Keratinocyte (primary cell): ENCODE results near the gene RNU5B-1. TPM values are rescaled to one million over a fixed set of nuclear protein-coding genes. Genes with fewer than 3 reads are reported as not detected.

Experiments
- DNase-seq: peaks from one replicate; pipeline ENCODE4 v3.0.0-alpha.2; 2011; ENCODE audit warnings: low read depth, missing footprints, low spot score
- FAIRE-seq: peaks from 2 replicates; lab custom pipeline; 2011; peaks lifted over from hg19 to GRCh38; lab: Jason Lieb, UNC
- H2AFZ ChIP-seq: 2 replicates; pipeline ENCODE4 v1.6.0; 2012; ENCODE audit warnings: low read length, control low read depth, inconsistent platforms; ENCODE audit not compliant: control insufficient read depth
- H3K27ac ChIP-seq: 2 replicates; pipeline ENCODE4 v1.5.1; 2011; ENCODE audit warnings: low read length; ENCODE audit not compliant: control insufficient read depth, insufficient read depth
- H3K27me3 ChIP-seq: 3 replicates; pipeline ENCODE4 v1.6.0; 2011; ENCODE audit warnings: low read length; ENCODE audit not compliant: control insufficient read depth, insufficient read depth; ENCODE audit errors: extremely low read depth
- H3K36me3 ChIP-seq, 2 experiments: 2 replicates in 1 of 2; 3 replicates in 1 of 2; pipeline ENCODE4 v1.5.1; 2011; ENCODE audit warnings: low read length in 2 of 2, mild to moderate bottlenecking in 1 of 2; ENCODE audit not compliant: control insufficient read depth in 2 of 2, insufficient read depth in 2 of 2; ENCODE audit errors: extremely low read depth in 1 of 2
- H3K4me1 ChIP-seq: 3 replicates; pipeline ENCODE4 v1.5.1; 2011; ENCODE audit warnings: low read length; ENCODE audit not compliant: control insufficient read depth, insufficient read depth; ENCODE audit errors: extremely low read depth
- H3K4me2 ChIP-seq: 3 replicates; pipeline ENCODE4 v1.6.0; 2011; ENCODE audit warnings: low read depth, low read length; ENCODE audit not compliant: control insufficient read depth, insufficient read depth; ENCODE audit errors: extremely low read depth
- H3K4me3 ChIP-seq, 3 experiments: fragments of 200-600 bp in 1 of 3; sonication (generic) in 1 of 3; 2 replicates in 2 of 3; 3 replicates in 1 of 3; pipeline ENCODE4 v1.5.1; 2011 to 2016; ENCODE audit warnings: low read length in 3 of 3, mild to moderate bottlenecking in 3 of 3, control low read depth in 2 of 3, inconsistent platforms in 1 of 3, low read depth in 1 of 3, mixed read lengths in 1 of 3, mixed run types in 1 of 3, moderate library complexity in 1 of 3; ENCODE audit not compliant: control insufficient read depth in 2 of 3, insufficient read depth in 2 of 3; ENCODE audit errors: extremely low read depth in 1 of 3
- H3K79me2 ChIP-seq: 2 replicates; pipeline ENCODE4 v1.6.0; 2012; ENCODE audit warnings: low read length; ENCODE audit not compliant: control insufficient read depth, insufficient read depth
- H3K9ac ChIP-seq: 3 replicates; pipeline ENCODE4 v1.6.0; 2011; ENCODE audit warnings: low read length; ENCODE audit not compliant: control insufficient read depth, insufficient read depth; ENCODE audit errors: extremely low read depth
- H3K9me1 ChIP-seq: 3 replicates; pipeline ENCODE4 v1.6.0; 2011; ENCODE audit warnings: low read length; ENCODE audit not compliant: control insufficient read depth, insufficient read depth; ENCODE audit errors: extremely low read depth
- H3K9me3 ChIP-seq: 2 replicates; pipeline ENCODE4 v1.5.1; 2012; ENCODE audit warnings: low read depth, low read length; ENCODE audit not compliant: control insufficient read depth
- H4K20me1 ChIP-seq: 3 replicates; pipeline ENCODE4 v1.6.0; 2011; ENCODE audit warnings: low read length; ENCODE audit not compliant: control insufficient read depth, insufficient read depth; ENCODE audit errors: extremely low read depth
- EZH2 ChIP-seq: IDR thresholded peaks from one replicate; pipeline ENCODE4 v1.6.1; 2012; ENCODE audit warnings: inconsistent platforms, mild to moderate bottlenecking, low read length, moderate library complexity
- dilution Hi-C: fragments of 300-500 bp; cut with MboI; formaldehyde crosslinking; loops from one replicate; pipeline ENCODE4 v1.7.0; 2020; ENCODE audit warnings: low sequenced_read_pairs; ENCODE audit not compliant: extremely low pct_ligation_motif_present
- polyA plus RNA-seq, 5 experiments: library from polyadenylated mRNA; depleted of rRNA in 3 of 5; stranded (reverse) in 3 of 5; stranded (forward) in 1 of 5; unstranded in 1 of 5; fragments of >200 nt; gene quantifications; 1 replicate in 1 of 5; 2 replicates in 3 of 5; 3 replicates in 1 of 5; pipeline versions ENCODE4 v1.2.1 to v1.2.3, GENCODE V29; 2011 to 2012; ENCODE audit warnings: missing spikeins in 2 of 5, low read depth in 1 of 5, low replicate concordance in 1 of 5
- TF ChIP-seq, protein P1 (sequence below), 3 experiments: IDR thresholded peaks in 1 of 3; conservative IDR thresholded peaks in 1 of 3; optimal IDR thresholded peaks in 1 of 3; 2 replicates in 2 of 3; 3 replicates in 1 of 3; pipeline versions ENCODE3 to v1.5.1; 2011; ENCODE audit warnings: low read length in 3 of 3, mild to moderate bottlenecking in 3 of 3, moderate library complexity in 2 of 3, control low read depth in 1 of 3, inconsistent platforms in 1 of 3; ENCODE audit not compliant: insufficient read depth in 2 of 3; ENCODE audit errors: extremely low read depth in 1 of 3

The RNU5B-1 gene
- polyA plus RNA-seq, 1 donor (not counting 4 experiments of a cell fraction or from before 2014, with no cell fraction given) = not detected

DNA sequence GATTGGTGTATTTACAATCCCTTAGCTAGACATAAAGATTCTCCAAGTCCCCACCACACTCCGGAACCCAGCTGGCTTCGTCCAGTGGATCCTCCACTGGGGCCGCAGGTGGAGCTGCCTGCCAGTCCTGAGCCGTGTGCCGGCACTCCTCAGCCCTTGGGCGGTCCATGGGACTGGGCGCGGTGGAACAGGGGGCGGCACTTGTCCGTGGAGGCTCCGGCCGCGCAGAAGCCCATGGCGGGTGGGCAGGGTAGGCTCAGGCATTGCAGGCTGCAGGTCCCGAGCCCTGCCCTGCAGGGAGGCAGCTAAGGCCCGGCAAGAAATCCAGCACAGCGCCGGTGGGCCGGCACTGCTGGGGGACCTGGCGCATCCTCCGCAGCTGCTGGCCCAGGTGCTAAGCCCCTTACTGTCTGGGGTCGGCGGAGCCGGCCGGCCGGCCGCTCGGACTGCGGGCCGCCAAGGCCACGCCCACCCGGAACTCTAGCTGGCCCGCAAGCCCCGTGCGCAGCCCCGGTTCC is 3.5 kb upstream of the RNU5B-1 start:
- Histone ChIP-seq H2AFZ (no peak overlapping the region), H3K4me1 (peaks cover 10% of the 10 kb centered on the region), H4K20me1 (no peaks in the 10 kb centered on the region), H3K27me3 (no peaks in the 10 kb centered on the region), H3K9ac (no peak overlapping the region), H3K27ac (no peak overlapping the region), H3K79me2 (no peaks in the 10 kb centered on the region), H3K9me3 (no peaks in the 10 kb centered on the region), H3K9me1 (no peaks in the 10 kb centered on the region), H3K4me3 (no peak overlapping the region), H3K4me2 (no peak overlapping the region), H3K36me3 (no peaks in the 10 kb centered on the region)
- FAIRE-seq = no peak
- TF ChIP-seq, protein P1, sequence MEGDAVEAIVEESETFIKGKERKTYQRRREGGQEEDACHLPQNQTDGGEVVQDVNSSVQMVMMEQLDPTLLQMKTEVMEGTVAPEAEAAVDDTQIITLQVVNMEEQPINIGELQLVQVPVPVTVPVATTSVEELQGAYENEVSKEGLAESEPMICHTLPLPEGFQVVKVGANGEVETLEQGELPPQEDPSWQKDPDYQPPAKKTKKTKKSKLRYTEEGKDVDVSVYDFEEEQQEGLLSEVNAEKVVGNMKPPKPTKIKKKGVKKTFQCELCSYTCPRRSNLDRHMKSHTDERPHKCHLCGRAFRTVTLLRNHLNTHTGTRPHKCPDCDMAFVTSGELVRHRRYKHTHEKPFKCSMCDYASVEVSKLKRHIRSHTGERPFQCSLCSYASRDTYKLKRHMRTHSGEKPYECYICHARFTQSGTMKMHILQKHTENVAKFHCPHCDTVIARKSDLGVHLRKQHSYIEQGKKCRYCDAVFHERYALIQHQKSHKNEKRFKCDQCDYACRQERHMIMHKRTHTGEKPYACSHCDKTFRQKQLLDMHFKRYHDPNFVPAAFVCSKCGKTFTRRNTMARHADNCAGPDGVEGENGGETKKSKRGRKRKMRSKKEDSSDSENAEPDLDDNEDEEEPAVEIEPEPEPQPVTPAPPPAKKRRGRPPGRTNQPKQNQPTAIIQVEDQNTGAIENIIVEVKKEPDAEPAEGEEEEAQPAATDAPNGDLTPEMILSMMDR (optimal IDR thresholded peaks at IDR 0.05 in 1 of 3, IDR thresholded peaks at IDR 0.05 in 1 of 3, conservative IDR thresholded peaks at IDR 0.05 in 1 of 3; ENCODE audit: extremely low read depth in 1 of 3, insufficient read depth in 2 of 3, low read length in 3 of 3) = no peak
- no peak for TF ChIP-seq EZH2
- no peak for DNase-seq
- dilution Hi-C loops = no loop called here

- TF ChIP-seq, protein P1 (optimal IDR thresholded peaks at IDR 0.05 in 1 of 3, IDR thresholded peaks at IDR 0.05 in 1 of 3, conservative IDR thresholded peaks at IDR 0.05 in 1 of 3; ENCODE audit: extremely low read depth in 1 of 3, insufficient read depth in 2 of 3, low read length in 3 of 3) = no peak
- TF ChIP-seq EZH2 = no peak
- Histone ChIP-seq H3K9me1 (no peaks in the 10 kb centered on the region), H3K4me1 (peaks cover 7% of the 10 kb centered on the region), H3K9ac (no peak overlapping the region), H3K9me3 (no peaks in the 10 kb centered on the region), H4K20me1 (no peaks in the 10 kb centered on the region), H2AFZ (no peak overlapping the region), H3K4me2 (no peak overlapping the region), H3K79me2 (no peaks in the 10 kb centered on the region), H3K27me3 (no peaks in the 10 kb centered on the region), H3K36me3 (no peaks in the 10 kb centered on the region), H3K27ac (no peak overlapping the region), H3K4me3 (no peak overlapping the region)
- FAIRE-seq = no peak
- dilution Hi-C loops = no loop called here
- no peak for DNase-seq
These were observed 2.4 kb upstream of the RNU5B-1 start for GRCh38 chr15:65302061-65302460.
